Ammon's horn (tissue), 1 donor: ENCODE results near the gene KCNH3.
A peak's percentile ranks its signal among the peaks of the same experiment; 100 is the strongest.

Experiments
- DNase-seq: peaks from one replicate; pipeline ENCODE4 v3.0.0-alpha.2; 2016; ENCODE audit warnings: low spot score

KCNH3 gene

DNA sequence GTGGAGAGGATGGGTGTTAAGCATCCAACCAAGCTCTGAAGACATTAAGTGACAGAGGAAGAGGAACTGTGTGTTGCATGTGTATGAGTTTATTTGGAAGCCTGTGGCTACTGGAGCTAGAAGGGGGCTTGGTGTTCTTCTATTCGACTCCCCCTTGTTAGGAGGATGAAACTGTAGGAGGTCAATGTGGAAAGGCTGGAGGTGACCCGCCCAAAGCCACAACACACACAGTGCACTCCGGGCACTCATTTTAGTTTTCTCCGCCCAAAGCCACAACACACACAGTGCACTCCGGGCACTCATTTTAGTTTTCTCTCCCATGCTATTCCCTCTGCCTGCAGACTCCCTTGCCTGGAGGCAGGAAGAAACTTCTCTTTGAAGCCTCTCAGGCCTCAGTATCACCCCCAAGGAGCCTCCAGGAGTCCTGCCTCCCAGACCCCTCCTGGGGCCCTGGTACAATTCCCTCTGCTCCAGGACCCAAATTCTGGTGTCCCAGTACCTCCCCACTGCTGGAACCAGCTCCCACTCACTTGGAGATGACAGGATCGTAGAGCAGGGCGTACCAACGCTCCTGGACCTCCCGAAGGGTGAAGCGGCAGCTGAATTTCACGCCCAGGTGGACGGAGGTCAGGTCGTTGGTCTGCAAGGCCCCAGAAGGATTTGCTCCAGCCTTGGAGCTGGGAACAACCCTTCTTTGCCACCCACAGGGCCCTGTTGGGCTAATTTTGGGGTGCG lies 25.3 kb downstream of the KCNH3 start:
- no peak for DNase-seq

DNA sequence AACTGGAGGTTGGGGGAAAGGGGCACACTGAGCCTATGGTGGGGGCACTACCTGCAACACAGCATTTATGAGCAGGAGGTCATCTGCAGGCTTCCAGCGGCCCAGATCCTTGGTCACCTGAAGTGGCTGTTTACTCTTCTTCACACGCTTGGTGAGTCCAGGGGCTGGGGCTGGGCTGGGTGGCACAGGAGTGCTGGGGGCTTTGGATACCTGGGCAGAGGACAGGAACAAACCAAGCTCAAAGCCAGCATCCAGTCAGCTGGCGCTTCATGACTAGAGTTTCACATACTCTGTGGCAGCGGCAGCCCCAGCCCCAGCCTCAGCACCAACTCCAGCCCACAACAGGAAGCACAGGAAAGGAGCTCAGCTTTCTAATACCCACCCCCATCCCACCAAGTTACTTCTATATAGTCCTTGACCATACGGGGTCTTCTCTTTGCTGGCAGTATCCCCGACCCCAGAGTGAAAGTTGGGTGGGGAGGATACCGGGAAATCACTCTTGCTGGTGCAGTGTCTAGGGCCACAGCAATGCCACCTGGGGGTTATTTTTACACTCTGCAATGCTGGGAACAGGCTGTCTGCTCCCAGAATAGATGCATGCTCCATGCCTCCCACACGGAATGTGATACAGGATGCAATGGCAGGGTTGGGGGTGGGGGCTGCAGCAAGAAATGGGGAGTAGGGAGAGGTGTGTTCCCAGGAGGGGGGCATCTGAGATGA lies 26.0 kb downstream of the KCNH3 start:
- peak; percentile 62 for DNase-seq

DNA sequence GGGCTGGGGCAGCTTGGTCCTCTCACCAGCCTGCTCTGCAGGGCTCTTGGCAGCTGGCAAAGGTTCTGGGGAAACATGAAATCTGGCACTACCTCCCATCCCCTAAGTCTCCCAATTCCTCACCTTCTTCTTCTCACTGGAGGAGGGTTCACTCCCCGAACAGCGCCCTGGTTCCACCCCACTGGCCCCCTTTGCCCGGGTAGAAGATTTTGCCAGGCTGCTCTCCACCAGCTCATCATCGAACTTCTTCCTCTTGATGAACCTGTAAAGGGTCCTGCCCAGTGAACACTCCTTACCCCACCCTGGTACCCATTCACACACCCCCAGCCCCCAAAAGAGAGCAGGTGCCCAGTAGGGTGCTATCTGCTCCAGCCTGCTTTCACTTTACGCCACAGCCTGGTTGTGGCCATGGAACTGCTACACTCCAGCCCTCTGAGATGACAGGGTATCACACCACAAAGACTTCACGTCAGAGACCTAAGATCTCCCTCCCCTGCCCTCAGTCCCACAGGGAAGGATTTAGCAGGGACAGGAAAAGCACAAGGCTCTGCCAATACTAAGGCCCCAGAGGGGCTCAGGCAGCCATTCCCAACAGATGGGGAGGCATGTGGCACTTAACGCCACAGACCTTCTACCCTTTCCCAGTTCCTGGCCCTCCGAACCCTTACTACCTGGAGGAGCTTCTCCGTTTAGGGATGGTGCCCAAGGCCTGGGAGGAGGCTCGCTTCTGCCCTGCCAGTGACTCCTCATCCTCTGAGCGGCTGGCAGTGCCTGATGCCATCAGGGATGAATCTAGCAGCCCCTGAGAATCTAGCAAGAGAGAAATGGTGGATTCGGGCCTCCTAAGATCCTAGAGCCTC lies 26.8 kb downstream of the KCNH3 start:
- no peak for DNase-seq

DNA sequence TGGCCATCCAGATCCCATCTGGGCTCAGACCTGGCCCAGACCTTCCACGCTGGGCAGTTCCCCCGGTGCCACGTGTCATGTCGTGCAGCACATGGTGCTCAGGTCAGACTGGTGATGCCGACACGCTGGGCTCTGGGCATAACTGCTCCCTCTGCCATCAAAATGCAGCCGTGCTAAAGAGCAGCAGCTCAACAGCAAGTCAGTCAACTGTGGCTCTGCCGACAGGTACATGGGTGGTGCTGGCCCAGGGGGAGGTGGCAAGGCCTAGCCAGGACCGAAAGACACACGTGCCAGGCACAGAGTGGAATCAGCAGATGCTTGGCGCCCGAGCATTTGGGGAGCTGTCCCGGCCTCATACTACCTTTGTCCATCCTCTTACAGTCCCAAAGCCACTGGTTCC lies 27.5 kb downstream of the KCNH3 start:
- no peak for DNase-seq

DNA sequence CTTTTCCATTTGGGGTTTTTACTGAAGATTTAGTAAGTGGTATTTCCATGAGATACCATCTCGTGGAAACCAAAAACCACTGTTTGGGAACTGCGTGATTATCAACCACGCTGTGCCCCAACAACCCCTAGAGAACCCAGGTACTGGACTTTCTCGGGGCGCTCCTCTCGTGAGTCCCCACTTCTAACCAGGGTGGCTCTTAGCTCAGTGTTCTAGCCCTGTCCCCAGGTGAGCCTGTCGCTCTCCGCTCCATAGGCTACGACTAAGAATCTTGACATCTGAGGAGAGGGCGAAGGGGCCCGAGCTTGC lies 28.4 kb downstream of the KCNH3 start:
- no peak for DNase-seq

DNA sequence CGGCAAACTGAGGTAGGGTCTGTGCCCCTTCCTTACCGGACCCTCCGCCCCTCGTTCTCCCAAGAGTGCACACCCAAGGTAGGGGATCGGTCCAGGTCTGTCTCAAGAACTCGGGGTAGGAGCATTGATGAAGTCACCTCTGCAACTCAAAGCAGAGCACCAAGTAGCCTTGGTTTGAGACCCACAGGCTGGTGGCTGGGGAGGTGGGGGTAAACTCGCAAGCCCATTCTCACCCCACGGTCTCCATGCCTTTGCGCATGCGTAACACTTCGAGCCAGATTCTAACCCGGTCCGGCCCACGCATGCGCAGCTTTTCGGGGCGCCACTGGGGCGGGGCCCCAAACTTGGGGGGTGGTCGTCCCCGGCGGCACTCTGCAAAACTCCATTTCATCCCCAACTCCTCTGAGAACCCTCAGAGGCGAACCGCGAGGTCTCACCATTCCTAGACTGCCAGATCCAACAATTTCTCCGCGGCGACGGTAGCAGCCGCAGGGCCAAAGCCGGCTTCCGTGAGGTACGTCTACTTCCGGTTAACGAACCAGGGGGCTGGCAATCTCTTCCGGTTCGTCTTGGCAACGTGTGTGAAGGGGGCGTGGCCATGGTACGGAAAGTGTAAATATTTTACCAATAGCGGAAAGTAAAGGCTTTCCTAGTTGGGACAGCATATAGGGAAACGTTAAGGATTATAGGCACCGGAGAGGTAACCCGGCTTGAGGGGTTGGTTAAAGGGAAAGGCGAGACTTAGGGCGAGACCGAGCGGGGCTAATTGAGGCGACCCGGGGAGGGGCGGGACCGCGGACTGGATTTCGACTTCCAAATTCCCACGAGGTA lies 29.0 kb downstream of the KCNH3 start, which contains the start of gene MCRS1:
TSS of gene MCRS1 (minus strand) at position 532 of the 831 bp plus-strand sequence. CDS start 1,411 bp downstream, outside the sequence.
- peak; percentile 94 for DNase-seq

DNA sequence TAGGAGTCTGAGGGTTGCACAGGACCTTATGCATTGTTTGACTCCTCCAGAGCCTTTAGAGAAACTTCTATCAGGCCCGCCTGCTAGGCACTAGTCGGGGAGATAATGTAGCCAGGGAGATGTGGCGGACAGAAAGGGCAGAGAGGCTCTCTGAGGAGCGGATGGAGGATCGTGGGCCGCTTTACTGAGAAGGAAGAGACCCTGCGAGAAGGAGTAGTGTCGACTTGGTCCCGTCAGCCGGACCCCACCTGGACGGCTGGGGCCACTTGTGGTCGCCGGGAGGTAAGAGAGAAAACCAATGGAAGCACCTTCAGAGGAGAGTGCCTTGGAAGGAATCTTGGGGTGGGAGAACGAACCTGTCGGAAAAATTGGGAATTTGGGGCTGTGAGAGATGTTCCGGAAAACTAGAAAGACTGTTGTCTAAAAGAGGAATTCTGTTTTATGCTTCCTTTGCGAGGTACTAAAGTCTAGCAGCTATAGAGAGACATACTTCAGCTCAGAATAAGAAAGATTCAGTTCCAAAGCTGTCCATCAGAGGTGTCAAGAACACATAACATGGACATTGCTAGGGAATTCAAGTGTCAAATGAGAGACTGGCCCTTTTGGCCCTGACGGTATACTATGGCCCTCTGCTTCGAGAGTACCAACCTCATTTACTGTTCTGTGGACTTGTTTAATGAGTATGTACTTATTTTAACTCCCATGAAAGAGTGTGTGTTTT lies 29.8 kb downstream of the KCNH3 start:
- DNase-seq, result no peak

DNA sequence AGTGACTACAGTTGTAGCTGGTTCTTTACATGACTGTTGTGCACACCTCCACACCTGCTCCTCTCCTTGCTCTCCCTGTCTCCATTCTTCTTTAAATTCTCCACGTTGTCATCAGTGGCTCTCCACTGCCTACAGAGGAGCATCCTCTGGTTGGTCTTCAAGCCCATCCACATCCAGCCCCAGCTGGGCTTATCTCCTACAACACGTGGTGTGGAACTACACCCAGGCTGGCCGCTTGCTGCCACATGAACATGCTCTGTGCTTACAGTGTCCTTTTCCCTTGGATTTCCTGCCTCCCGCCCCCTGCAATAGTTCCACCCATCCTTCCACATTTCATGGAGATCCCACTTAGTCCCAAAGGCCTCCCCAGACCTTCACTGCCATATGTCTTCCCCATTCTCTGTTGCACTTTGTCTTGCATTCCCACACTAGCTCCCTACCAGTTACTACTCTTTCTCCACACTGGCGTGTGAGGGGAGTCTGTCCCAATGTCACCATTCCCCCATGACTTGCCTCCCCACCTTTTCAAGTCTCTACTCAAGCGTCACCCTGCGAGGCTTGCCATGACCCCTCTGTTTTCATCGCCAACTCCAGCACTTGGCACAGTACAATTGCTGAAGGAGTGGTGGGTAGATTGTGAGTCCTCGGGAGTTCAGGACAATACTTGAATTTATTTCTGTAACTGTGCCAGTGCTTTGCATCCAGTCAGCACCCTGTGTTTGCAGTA lies 38.9 kb downstream of the KCNH3 start:
- DNase-seq, result no peak

DNA sequence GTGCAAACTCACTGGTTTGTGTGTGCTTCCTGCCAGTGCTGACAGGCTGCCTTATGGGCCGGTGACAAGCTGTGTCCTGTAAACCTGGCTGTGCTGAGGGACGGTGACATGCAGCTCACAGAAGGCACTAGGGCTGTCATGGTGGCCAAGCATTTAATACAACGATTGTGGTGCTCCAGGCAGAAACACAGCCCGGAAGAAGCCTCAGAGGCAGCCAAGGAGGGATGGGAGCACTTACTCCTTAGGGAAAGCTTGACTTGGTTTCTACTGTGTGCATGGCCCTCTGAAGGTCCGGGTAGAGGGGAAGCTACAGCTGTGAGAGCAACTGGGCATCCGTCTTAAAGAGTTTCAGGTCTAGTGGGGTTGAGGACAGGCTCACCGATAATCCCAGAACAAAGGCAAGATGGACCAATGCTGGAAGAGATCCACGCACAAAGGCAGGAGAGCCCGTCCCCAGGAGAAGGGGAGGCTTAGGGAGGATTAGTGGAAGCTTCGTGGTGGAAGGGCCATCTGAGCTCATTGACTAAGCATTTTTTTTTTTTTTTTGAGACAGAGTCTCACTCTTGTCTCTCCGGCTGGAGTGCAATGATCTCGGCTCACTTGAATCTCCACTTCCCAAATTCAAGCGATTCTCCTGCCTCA lies 39.8 kb downstream of the KCNH3 start:
- no peak for DNase-seq

DNA sequence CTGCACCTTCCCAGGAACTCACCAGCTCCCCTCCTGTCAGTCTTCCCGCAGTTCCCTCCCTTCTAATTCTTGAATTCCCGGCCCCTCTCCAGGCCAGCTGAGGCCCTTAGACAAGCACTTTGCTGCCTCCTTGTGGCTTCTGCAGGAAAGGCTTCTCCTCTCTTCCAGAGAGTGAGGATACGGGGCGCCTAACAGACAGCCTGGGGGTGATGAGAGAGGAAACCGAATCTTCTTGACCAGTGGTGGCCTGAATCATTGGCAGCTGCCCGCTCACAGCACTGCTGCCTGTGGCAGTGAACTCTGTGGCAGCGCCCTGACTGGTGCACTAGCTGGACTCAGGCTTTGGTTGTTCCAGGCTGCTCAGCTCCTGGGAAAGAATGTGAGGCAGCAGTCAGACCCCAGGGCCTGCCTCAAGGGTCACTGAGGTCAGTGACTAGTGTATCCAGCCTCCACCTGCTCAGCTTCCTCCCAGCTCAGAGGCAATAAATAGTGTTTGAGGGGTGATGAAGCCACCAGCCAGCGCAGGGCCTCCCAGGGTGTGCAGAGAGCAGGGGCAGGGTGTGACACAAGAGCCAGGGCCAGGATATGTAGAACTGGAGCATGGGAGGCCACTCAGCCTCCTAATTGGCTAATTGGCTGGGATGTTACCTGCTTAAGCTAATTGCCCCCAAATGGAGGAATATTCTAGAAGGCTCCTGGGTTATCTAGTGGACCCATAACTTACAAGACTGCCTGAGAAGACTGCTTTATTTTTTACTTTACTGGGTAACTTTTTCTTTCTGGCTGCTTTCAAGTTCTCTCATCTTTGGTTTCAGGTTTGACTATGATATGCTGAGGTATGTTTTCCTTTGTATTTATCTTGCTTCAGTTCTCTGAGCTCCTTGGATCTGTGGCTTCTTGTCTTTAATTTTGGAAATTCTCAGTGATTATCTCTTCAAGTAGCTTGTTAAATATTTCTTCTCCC lies 42.0 kb downstream of the KCNH3 start:
- peak; percentile 86 for DNase-seq

DNA sequence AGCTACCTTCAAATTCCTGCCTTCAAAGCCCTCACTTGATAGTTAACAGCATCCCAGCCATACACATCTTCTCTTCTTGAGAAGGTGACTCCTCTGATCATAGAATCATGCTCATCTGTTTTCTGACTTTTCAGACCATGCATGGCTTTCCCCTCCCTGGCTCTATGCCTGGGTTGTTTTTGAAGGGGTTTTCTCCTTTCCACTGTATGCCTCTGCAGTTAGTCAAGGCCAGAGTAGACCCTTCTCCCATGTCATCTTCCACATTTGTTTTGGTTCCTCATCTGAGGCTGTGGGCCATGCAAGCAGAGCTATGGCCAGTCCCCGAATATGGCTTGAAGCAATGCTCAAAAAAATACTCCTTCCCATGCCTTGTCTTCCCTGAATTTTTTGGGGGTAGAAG lies 43.4 kb downstream of the KCNH3 start:
- no peak for DNase-seq

DNA sequence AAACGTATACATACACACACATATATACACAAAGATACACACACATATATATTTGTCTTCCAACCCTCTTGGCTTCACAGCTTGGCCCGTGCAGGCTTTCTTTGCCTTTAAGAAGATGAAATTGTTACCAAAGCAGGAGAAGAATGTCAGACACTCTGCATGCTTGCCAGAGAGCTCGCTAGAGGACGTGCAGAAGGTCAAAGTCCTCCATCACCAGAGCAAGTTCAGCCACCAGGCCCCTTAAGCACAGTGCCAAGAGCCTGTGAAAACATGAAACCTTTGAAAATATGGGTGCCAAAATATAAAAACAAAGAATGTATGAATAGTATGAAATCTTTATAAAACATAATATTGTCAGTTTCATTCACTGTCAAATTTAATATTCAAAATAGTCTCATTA lies 44.0 kb downstream of the KCNH3 start:
- DNase-seq, result no peak

DNA sequence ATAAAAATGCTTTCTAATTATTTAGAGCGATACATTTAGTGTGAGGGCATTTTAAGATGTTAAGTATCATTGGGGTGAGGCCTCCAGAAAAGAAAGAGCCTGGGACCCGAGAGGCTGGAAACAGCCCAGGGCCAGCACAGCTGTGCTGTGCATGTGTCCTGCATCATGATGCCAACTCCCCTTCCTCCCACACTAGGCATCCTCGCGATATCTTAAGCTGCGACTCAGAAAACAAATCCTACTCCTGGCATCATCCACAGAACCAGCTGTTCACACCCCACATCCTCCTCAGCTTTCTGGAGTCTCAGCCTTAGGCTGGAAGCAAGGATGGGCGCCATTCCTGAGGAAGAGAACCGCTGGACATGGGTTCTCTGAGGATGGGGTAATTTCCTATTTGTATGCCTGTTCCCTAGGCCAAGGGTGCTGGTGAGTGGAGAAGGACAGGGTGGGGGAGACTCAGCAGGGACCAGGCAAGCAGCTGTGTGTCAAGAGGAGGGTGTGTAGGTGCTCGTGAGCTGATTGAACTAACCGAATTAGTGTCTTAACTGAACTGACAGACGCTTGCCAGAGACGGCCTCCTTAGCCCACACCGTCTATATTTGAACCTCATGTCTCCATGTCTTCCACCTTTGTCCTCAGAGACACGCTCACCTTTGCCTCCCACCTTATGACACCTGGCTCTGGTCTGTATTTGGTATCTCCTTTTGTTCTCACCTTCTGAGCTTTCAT lies 44.7 kb downstream of the KCNH3 start:
- DNase-seq, result peak; percentile 47

DNA sequence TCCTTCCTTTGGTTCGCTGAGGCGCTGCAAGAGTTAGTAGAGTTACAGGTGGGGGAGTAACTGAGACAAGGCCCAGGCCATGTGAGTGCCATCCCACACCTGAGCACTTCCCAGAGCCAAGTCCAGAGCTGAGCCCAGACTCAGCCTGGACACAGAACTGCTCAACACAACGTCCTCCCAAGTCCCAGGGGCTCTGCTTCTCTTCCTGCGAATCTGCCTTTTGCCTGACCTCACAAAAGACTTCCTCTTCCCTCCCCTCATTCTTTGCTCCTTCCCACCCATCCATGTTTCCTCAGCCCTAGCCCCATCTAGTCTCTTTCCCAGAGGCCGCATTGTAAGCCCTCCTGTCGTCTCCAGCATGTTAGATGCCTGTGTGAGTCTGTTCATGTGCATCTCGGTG lies 45.8 kb downstream of the KCNH3 start:
- no peak for DNase-seq

DNA sequence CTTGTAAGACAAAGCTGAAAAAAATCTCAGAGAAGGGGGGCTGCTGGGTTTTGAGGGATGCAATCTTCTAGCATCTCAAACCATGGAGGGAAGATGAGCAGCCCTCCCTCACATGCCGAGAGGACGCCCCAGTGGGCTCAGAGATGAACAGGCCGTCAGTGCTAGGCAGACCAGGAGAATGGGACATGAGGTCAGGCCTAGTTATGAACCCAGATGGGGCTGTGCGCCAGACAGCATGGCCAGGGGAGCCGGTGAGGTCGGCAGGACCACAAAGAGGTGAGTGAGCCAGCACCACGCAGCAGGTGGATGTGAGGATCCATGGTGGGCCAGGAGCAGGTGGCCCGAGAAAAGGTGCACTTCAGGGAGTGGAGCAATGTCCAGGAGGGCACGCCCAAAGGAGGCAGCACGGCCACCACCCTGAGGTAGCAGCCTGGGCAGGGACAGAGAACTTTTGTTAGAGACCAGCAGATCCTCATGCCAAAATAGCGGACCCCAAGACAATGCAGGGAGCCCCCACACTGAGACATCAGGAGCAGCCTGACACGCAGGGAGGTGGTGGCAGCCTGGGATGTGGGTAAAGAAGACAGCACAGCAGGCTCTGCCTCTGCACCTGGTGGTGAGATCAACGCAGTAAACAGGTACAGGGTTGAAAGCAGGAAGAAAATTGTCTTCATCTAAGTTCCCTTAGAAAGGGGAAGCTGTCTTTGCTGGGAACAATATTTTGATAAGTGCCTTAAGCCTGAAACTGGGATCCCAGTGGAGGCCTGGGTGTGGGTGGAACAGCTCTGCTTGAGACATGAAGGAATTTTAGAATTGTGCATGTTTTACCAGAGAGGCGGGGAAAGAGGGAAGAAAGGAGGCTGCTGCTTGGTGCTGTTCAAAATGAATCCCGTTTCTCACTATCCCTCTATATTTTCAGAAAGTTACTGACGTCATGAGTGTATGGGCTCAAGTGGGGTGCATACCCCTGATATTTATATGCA lies 46.9 kb downstream of the KCNH3 start:
- no peak for DNase-seq

DNA sequence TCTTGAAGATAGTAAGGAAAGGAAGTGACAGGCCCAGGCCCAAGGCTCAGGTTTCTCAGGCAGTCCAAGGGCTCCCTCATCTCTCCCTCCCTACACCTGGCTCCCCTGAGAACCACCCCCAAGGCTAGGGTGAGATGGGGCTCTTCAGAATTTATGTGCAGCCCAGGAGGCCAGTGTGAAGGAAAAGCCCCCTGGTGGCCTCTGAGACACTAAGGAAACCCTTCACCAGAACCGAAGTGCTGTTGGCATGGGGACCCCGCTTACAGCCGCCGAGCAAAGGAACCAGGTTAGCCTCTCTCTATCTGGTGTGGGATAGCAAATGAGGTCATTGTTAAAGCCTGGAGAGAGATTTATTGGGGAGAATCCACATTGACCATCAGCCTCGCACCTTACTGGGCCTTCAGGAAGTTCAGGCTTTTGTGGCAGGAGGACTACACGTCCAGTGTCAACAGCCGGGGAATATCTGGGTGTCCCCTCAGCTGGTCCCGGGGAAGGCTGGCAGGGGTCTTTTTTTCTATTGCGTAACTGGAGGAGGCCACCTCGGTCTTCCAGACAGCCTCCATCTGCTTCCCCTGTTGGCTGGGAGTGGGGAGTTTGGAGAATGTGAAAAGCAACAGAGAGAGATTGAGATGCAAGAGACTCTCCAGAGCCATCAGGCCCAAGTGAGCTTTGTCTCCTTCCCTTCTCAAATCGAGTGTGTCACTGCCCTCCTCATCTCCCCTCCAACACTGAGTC lies 48.5 kb downstream of the KCNH3 start:
- DNase-seq, result no peak
